Measurements from ENCODE around the gene TTLL1.
A peak's percentile ranks its signal among the peaks of the same experiment; 100 is the strongest.
"Not testable (repeated sequence)": the region's sequence is repeated elsewhere in the genome, so short reads cannot be mapped to it uniquely, and the experiment has no call there.

TTLL1 gene

GRCh38 chr22:43110444-43110926 is 21.3 kb upstream of the TTLL1 start, which contains the start of gene BIK:
Gene BIK (plus strand): TSS chr22:43110750. CDS start chr22:43124023, 13,273 bp downstream.
- peak; percentile 17 for DNase-seq (ENCODE audit: low spot score)

GRCh38 chr22:43109921-43110443 is 20.8 kb upstream of the TTLL1 start:
- DNase-seq (ENCODE audit: low spot score) = no peak

DNA sequence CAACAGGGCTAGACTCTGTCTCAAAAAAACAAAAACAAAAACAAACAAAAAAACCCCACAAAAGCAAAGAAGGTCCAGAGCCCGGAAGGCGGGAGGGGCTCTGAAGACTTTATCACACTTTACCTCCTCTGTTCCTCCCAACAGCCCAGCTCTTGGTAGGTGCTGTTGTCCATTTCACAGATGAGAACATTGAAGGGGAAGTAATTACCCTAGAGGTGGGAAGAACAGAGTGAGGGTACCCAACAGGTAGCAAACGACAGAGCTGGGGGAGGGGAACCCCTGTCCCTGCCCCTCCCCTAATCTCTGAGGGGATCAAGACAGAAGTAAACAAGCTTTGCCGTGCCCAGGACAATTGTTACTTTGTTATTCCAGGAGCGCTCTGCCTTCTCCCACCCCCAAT is 20.3 kb upstream of the TTLL1 start:
- no peak for DNase-seq (ENCODE audit: low spot score)

DNA sequence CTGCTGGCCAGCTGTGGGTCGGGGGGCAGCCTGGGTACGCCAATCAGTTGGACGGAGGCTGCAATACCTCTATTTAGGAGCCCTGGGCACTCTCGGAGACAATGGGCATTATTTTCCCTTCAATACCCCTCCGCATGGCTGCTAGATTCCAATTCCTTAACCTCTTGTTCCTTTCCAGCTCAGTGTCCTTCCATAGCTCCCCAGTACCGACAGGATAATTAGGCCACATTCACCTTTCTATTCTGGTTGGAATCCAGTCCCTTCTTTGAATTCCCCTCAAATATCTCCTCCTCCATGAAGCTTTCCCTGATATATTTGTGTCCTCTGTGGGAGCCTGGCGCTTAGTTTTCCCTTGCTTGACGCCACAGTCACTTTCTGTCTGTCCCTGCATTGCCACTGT is 17.1 kb upstream of the TTLL1 start:
- no peak for DNase-seq (ENCODE audit: low spot score)

DNA sequence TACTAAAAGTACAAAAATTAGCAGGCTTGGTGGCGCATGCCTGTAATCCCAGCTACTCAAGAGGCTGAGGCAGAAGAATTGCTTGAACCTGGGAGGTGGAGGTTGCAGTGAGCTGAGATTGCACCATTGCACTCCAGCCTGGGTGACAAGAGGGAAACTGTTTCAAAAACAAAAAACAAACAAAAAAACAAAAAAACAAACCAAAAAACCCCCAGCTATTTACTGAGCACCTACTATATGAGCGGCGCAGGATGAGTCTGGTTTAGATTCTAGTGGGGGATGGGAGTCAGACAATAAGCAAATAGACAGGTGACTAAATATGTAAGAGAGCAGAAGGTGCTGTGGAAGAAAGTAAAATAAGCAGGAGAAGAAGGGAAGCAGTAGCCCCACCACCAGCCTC is 15.8 kb upstream of the TTLL1 start:
- DNase-seq (ENCODE audit: low spot score) = not testable (repeated sequence)

DNA sequence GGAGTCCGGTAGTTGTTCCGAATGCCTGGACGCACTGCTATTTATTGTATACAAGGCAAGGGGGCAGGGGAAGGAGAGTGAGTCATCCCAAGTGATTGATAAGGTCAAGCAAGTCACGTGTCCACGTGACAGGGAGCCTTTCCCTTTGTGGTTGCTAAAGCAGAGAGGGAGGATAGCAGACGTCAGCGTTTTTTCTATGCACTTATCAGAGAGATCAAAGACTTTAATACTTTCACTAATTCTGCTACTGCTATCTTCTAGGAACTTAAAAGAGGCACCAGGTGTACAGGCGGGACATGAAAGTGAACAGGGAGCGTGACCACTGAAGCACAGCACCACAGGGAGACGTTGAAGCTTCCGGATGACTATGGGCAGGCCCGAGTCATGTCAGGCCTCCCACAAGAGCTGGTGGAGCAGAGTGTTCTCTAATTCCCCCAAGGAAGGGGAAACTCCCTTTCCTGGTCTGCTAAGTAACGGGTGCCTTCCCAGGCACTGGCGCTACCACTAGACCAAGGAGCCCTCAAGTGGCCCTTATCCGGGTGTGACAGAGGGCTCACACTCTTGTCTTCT is 14.9 kb upstream of the TTLL1 start:
- not testable (repeated sequence) for DNase-seq (ENCODE audit: low spot score)

- no peak for DNase-seq (ENCODE audit: low spot score)
These were observed 12.1 kb upstream of the TTLL1 start for GRCh38 chr22:43101306-43101705.

DNA sequence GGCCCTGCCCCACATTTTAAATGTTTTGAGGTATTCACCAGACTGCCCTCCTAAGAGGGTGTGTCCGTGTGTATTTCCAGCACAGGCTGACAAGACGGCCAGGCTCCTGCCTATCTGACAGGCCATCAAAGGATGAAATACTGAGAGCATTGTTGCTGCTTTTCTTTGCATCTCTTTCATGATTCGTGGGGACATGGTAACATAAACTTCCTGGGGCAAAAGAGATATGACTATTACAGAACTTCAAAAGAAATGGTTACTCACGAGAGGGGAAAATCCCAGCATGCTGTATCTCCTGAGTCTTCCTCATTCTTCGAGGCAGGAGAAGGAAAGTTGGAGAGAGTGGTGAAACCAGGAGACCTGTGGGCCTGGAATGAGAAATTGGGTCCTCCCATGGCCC is 11.0 kb upstream of the TTLL1 start:
- DNase-seq (ENCODE audit: low spot score) = no peak

DNA sequence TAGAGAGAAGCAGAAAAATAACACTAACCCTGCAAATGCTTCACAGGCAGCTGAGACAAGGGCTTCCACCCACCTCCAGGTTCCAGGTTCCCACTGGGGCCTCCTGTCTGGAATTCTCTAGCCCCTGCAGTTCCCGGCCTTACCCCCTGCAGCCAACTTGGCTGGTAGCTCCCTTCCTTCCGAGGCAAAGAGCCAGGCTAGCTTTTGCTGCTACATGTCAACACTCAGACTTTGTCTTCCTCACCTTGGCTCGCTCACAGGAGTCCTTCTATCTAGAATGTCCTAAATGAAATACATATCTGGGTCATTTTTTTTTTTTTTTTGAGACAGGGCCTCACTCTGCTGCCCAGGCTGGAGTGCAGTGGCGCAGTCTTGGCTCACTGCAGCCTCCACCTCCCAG is 9.9 kb upstream of the TTLL1 start:
- DNase-seq (ENCODE audit: low spot score) = no peak

- no peak for DNase-seq (ENCODE audit: low spot score)
These were observed 9.2 kb upstream of the TTLL1 start for GRCh38 chr22:43098356-43098755.

GRCh38 chr22:43096420-43096819 is 7.2 kb upstream of the TTLL1 start:
- no peak for DNase-seq (ENCODE audit: low spot score)

GRCh38 chr22:43094551-43094950 is 5.4 kb upstream of the TTLL1 start:
- DNase-seq (ENCODE audit: low spot score) = no peak

DNA sequence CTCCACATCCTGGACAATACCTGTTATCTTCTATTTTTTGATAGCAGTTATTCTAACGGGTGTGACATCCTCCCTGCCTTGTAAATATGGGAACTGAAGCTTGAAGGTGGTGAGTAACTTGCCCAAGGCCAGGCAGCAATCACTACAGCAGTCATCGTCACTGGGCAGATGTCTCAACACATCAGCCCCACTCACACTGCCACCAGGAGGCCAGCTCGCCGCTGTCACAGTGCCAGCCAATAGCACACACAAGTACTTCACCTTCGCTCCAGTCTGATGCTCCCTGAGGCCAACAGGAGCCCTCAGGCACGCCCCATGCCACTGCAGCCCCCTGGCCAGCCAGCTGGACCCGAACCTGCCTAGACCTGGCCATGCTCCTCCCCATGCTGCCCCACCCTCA is 4.9 kb upstream of the TTLL1 start:
- DNase-seq (ENCODE audit: low spot score) = no peak

DNA sequence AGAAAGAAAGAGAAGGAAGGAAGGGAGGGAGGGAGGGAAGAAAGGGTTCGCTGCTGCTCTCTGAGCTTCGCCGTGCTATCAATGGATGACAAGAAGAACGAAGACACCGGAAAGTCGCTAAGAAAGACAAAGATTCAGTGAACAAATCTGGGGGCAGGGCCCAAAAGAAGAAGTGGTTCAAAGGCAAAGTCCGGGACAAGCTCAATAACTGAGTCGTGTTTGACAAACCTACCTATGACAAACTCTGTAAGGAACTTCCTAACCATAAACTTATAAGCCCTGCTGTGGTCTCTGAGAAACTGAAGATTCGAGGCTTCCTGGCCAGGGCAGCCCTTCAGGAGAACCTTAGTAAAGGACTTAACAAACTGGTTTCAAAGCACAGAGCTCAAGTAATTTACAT is 2.9 kb upstream of the TTLL1 start:
- DNase-seq (ENCODE audit: low spot score) = no peak

DNA sequence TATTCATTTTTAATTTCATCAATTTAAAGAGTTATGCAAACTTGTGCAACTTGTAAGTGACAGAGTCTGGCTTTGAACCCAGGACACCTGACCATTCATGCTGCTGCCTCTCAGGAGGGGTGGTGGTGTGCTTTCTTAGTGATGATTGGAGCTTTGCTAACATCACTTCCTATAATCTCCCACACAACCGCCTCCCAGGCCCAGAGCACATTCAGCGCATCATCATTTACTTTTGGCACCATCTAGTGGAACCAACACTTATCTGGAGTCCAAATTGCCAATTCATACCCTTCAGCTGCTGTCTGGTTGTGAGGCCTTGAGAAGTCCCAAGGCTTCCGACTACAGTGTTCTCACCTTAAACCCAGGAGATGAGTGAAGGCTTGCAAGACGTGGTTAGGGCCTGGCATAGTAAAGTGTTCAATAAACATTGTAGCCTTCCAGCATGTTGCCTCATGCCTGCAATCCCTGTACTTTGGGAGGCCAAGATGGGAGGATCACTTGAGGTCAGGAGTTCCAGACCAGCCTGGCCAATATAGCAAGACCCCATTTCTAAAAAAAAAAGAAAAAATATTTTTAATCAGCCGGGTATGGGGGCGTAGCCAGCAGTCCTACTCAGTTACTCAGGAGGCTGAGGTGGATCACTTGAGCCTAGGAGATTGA is 1.1 kb upstream of the TTLL1 start:
- DNase-seq (ENCODE audit: low spot score) = peak; percentile 67

DNA sequence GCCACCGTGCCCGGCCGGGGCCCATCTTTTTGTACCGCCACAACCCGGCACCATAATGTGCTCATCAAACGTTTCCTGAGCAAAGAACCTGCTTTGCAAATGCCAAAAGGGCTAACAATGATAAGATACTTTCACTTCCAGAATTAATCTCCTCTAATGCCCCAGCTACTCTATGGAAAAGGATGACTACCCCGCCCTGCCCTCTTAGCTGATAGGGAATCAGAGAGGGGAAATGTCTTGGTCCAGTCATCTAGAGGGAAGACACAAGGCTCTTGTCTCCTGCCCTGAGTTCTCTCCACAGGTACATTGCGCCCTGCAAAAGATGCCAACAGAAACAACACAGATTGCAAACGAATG is 586 bp downstream of the TTLL1 start:
- no peak for DNase-seq (ENCODE audit: low spot score)

DNA sequence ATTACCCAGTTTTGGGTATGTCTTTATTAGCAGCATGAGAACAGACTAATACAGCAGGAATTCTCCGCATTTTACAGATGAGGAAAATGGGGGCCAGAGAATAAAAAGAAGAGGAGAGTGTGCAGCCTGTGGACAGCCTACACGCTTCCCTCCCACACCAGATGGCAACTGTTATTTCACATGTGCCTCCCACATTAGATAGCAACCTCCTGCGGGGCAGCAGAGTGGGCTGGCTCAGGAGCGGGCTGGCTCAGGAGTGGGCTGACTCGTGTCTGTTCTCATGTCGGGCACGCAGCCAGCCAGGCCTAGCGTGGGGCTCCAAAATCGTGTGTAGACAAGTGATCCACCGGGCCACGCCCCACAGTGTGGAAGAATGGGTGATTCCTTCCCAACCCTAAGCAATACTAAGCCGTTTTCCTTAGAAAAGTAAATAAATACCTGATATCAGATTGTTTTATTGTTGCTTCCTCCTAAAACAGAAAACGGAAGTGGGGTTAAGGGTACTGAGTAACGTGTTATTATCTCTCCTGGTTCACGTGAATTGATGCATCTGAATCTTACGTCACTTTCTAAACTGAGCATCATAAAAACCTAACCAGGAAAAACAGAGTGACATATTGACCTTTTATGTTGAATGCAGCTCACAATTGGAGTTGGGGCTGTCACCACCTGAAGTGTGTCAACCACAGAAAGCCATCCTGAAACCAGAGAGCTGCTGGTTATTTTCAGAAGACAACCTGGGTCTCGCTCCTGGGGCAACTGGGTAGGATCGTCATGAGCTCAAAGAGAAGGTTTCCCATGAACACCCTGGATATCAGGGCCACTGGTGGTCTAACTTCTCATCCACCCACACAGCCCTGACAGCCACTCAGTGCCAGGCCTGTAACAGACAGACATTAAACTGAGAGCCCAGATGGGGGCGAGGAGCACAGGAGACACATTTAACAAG is 3.3 kb downstream of the TTLL1 start:
- no peak for DNase-seq (ENCODE audit: low spot score)

DNA sequence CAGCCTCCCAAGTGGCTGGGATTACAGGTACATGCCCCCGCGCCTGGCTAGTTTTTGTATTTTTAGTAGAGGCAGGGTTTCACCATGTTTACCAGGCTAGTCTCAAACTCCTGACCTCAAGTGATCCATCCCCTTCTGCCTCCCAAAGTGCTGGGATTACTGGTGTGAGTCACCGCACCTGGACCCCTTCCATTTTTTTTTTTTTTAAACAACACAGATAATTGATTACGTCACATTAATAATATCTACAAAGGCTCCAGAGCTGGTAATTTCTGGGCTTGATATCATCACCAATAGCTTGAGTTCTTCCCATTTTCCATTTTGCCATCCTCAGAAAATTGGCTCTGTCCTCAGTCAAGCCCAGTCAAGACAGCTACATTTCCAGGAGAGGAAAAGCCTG is 7.2 kb downstream of the TTLL1 start:
- no peak for DNase-seq (ENCODE audit: low spot score)

GRCh38 chr22:43080616-43081015 is 8.6 kb downstream of the TTLL1 start:
- DNase-seq (ENCODE audit: low spot score) = no peak

- DNase-seq (ENCODE audit: low spot score) = no peak
These were observed 9.4 kb downstream of the TTLL1 start for GRCh38 chr22:43079742-43080141.

DNA sequence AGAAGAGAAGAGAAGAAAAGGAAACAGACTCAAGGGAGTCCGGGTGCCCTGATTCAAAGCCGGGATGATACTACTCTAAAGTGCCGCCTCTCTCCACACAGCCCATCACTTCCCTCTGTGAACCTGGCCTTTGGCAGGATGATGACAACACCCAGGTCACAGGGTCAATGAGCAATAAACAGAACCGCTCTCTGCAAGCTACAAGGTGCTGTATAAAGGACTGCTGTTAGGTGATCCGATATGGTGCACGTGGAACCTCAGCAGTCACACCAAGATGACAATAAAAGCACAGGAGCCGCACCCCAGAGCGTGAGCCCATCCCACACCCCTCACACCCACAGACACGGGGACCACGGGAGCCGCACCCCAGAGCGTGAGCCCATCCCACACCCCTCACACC is 10.7 kb downstream of the TTLL1 start:
- no peak for DNase-seq (ENCODE audit: low spot score)

DNA sequence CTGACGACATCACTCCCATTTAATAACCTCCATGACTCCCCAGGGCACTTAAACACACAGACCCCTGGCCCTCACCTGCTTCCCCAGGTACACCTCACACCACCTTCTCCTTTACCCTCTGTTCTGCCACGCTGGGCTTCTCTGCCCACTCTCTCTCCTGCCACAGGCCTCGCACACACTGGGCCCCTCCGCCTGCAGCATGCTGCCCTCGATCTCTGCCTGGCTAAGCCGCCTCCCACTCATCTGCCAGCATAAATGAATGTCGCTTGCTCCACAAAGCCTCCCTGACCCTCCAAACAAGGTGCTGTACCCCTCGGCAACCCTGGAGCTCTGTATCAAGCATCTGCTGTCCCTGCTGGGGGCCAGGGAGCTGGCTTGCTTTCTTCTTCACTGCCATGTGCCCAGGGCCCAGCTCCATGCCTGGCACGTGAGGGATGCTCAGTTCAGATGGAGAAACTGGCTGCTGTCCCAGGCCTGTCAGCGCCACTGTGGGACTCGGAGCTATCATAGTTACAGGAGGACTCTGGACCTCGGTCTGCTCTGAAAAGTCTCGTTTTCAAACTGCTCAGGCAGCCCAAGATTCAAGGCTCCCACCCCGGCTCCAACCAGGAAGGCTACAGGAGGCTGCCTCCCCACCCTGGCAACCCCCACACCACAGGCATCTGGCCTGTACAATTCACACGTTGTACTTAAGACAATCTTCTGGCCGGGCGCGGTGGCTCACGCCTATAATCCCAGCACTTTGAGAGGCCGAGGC is 11.9 kb downstream of the TTLL1 start:
- DNase-seq (ENCODE audit: low spot score) = peak; percentile 18
